ENCODE data around the gene PINK1.
"Not testable (repeated sequence)": the region's sequence is repeated elsewhere in the genome, so short reads cannot be mapped to it uniquely, and the experiment has no call there.

PINK1 gene

GRCh38 chr1:20663365-20663764 is 30.1 kb downstream of the PINK1 start:
- Histone ChIP-seq H3K4me3 (no peak overlapping the region), H3K27me3 (ENCODE audit: low read depth) (no peaks in the 10 kb centered on the region), H3K36me3 (replicated peaks) (peaks cover 9% of the 10 kb centered on the region), H3K4me1 (no peaks in the 10 kb centered on the region; the same call in 1 of the 2 replicates), H3K9me3 (no peaks in the 10 kb centered on the region; the same call in none of the 2 replicates)
- in situ Hi-C loops (cut with MboI; ENCODE audit: low sequenced_read_pairs), result no loop called here
- no peak for DNase-seq (ENCODE audit: low spot score in 2 of 2)

GRCh38 chr1:20663969-20664715 is 30.9 kb downstream of the PINK1 start:
- Histone ChIP-seq H3K36me3 (replicated peaks) (peaks cover 5% of the 10 kb centered on the region), H3K4me3 (no peak overlapping the region), H3K9me3 (no peaks in the 10 kb centered on the region; the same call in none of the 2 replicates), H3K27me3 (ENCODE audit: low read depth) (no peaks in the 10 kb centered on the region), H3K4me1 (no peaks in the 10 kb centered on the region; the same call in 1 of the 2 replicates)
- no peak for DNase-seq (ENCODE audit: low spot score in 2 of 2)
- in situ Hi-C loops (cut with MboI; ENCODE audit: low sequenced_read_pairs), result no loop called here

GRCh38 chr1:20665726-20666125 is 32.5 kb downstream of the PINK1 start:
- no peak for DNase-seq (ENCODE audit: low spot score in 2 of 2)
- H3K9me3 ChIP-seq, result no peaks in the 10 kb centered on the region; the same call in none of the 2 replicates
- no peaks in the 10 kb centered on the region for H3K27me3 ChIP-seq (ENCODE audit: low read depth)
- no peaks in the 10 kb centered on the region; the same call in 1 of the 2 replicates for H3K36me3 ChIP-seq (replicated peaks)
- no peaks in the 10 kb centered on the region for H3K4me1 ChIP-seq
- no peak overlapping the region for H3K4me3 ChIP-seq
- in situ Hi-C loops (cut with MboI; ENCODE audit: low sequenced_read_pairs), result no loop called here

GRCh38 chr1:20666146-20666545 is 32.9 kb downstream of the PINK1 start:
- Histone ChIP-seq H3K4me1 (no peaks in the 10 kb centered on the region), H3K36me3 (replicated peaks) (no peaks in the 10 kb centered on the region), H3K27me3 (ENCODE audit: low read depth) (no peaks in the 10 kb centered on the region), H3K9me3 (no peaks in the 10 kb centered on the region; the same call in none of the 2 replicates), H3K4me3 (no peak overlapping the region)
- no peak for DNase-seq (ENCODE audit: low spot score in 2 of 2)
- in situ Hi-C loops (cut with MboI; ENCODE audit: low sequenced_read_pairs), result no loop called here

GRCh38 chr1:20666804-20667203 is 33.5 kb downstream of the PINK1 start:
- peak in 1 of 2 experiments; percentile 41 for DNase-seq (ENCODE audit: low spot score in 2 of 2)
- no peak overlapping the region for H3K4me3 ChIP-seq
- in situ Hi-C loops (cut with MboI; ENCODE audit: low sequenced_read_pairs), result no loop called here
- H3K4me1 ChIP-seq, result no peaks in the 10 kb centered on the region
- H3K36me3 ChIP-seq (replicated peaks), result no peaks in the 10 kb centered on the region
- H3K27me3 ChIP-seq (ENCODE audit: low read depth), result no peaks in the 10 kb centered on the region
- H3K9me3 ChIP-seq, result no peaks in the 10 kb centered on the region; the same call in none of the 2 replicates

GRCh38 chr1:20668581-20668980 is 35.3 kb downstream of the PINK1 start:
- Histone ChIP-seq H3K9me3 (no peaks in the 10 kb centered on the region; the same call in 1 of the 2 replicates), H3K27me3 (ENCODE audit: low read depth) (no peaks in the 10 kb centered on the region), H3K4me1 (no peaks in the 10 kb centered on the region), H3K4me3 (no peak overlapping the region), H3K36me3 (replicated peaks) (no peaks in the 10 kb centered on the region)
- in situ Hi-C loops (cut with MboI; ENCODE audit: low sequenced_read_pairs), result no loop called here
- no peak for DNase-seq (ENCODE audit: low spot score in 2 of 2)

GRCh38 chr1:20670936-20671335 is 37.7 kb downstream of the PINK1 start:
- Histone ChIP-seq H3K27me3 (ENCODE audit: low read depth) (no peaks in the 10 kb centered on the region), H3K36me3 (replicated peaks) (no peaks in the 10 kb centered on the region), H3K9me3 (no peaks in the 10 kb centered on the region; the same call in 1 of the 2 replicates), H3K4me3 (no peak overlapping the region), H3K4me1 (no peaks in the 10 kb centered on the region)
- in situ Hi-C loops (cut with MboI; ENCODE audit: low sequenced_read_pairs), result no loop called here
- DNase-seq (ENCODE audit: low spot score in 2 of 2), result no peak

- H3K36me3 ChIP-seq (replicated peaks), result no peaks in the 10 kb centered on the region
- H3K4me1 ChIP-seq, result no peaks in the 10 kb centered on the region
- in situ Hi-C loops (cut with MboI; ENCODE audit: low sequenced_read_pairs), result no loop called here
- no peak overlapping the region for H3K4me3 ChIP-seq
- H3K27me3 ChIP-seq (ENCODE audit: low read depth), result no peaks in the 10 kb centered on the region
- no peaks in the 10 kb centered on the region; the same call in 1 of the 2 replicates for H3K9me3 ChIP-seq
- no peak for DNase-seq (ENCODE audit: low spot score in 2 of 2)
Observed at GRCh38 chr1:20672265-20672632, 39.0 kb downstream of the PINK1 start.

- H3K27me3 ChIP-seq (ENCODE audit: low read depth); H3K9me3 ChIP-seq; H3K4me1 ChIP-seq; H3K4me3 ChIP-seq; in situ Hi-C loops (cut with MboI; ENCODE audit: low sequenced_read_pairs); H3K36me3 ChIP-seq (replicated peaks); DNase-seq (ENCODE audit: low spot score in 2 of 2): not testable (repeated sequence)
Observed at GRCh38 chr1:20673626-20674025, 40.4 kb downstream of the PINK1 start.

- Histone ChIP-seq H3K4me3 (no peak overlapping the region), H3K9me3 (no peaks in the 10 kb centered on the region), H3K27me3 (ENCODE audit: low read depth) (no peaks in the 10 kb centered on the region), H3K4me1 (no peaks in the 10 kb centered on the region), H3K36me3 (replicated peaks) (no peaks in the 10 kb centered on the region)
- DNase-seq (ENCODE audit: low spot score in 2 of 2), result no peak
- in situ Hi-C loops (cut with MboI; ENCODE audit: low sequenced_read_pairs), result no loop called here
Observed at GRCh38 chr1:20678599-20678998, 45.3 kb downstream of the PINK1 start.

GRCh38 chr1:20680269-20680668 is 47.0 kb downstream of the PINK1 start:
- no peak for DNase-seq (ENCODE audit: low spot score in 2 of 2)
- Histone ChIP-seq H3K9me3 (no peaks in the 10 kb centered on the region), H3K4me1 (no peaks in the 10 kb centered on the region), H3K4me3 (no peak overlapping the region), H3K27me3 (ENCODE audit: low read depth) (no peaks in the 10 kb centered on the region), H3K36me3 (replicated peaks) (no peaks in the 10 kb centered on the region)
- in situ Hi-C loops (cut with MboI; ENCODE audit: low sequenced_read_pairs), result no loop called here

- no peaks in the 10 kb centered on the region for H3K9me3 ChIP-seq
- in situ Hi-C loops (cut with MboI; ENCODE audit: low sequenced_read_pairs), result no loop called here
- no peaks in the 10 kb centered on the region for H3K27me3 ChIP-seq (ENCODE audit: low read depth)
Observed at GRCh38 chr1:20681999-20682398, 48.7 kb downstream of the PINK1 start.

GRCh38 chr1:20682571-20683236 is 49.4 kb downstream of the PINK1 start:
- H3K36me3 ChIP-seq (replicated peaks), result no peaks in the 10 kb centered on the region
- DNase-seq (ENCODE audit: low spot score in 2 of 2), result no peak
- H3K27me3 ChIP-seq (ENCODE audit: low read depth), result no peaks in the 10 kb centered on the region
- no peaks in the 10 kb centered on the region for H3K9me3 ChIP-seq
- in situ Hi-C loops (cut with MboI; ENCODE audit: low sequenced_read_pairs), result no loop called here
- no peak overlapping the region for H3K4me3 ChIP-seq
- H3K4me1 ChIP-seq, result no peaks in the 10 kb centered on the region

More at GRCh38 chr1:20681999-20682398, 48.7 kb downstream of the PINK1 start:
- Histone ChIP-seq H3K4me1 (no peaks in the 10 kb centered on the region), H3K4me3 (no peak overlapping the region), H3K36me3 (replicated peaks) (no peaks in the 10 kb centered on the region)
- no peak for DNase-seq (ENCODE audit: low spot score in 2 of 2)

- Histone ChIP-seq H3K27me3 (ENCODE audit: low read depth) (no peaks in the 10 kb centered on the region), H3K4me3 (no peak overlapping the region), H3K9me3 (no peaks in the 10 kb centered on the region), H3K4me1 (no peaks in the 10 kb centered on the region), H3K36me3 (replicated peaks) (no peaks in the 10 kb centered on the region)
- DNase-seq (ENCODE audit: low spot score in 2 of 2), result no peak
- in situ Hi-C loops (cut with MboI; ENCODE audit: low sequenced_read_pairs), result no loop called here
Observed at GRCh38 chr1:20683614-20684013, 50.4 kb downstream of the PINK1 start.
